HG03135 (cell line): ENCODE results near the gene LY6G6F.

Experiments
- ATAC-seq: cut with Tn5 transposase; IDR thresholded peaks from one replicate; pipeline ENCODE4 v1.9.1; 2021; ENCODE audit warnings: mild to moderate bottlenecking, moderate library complexity; ENCODE audit not compliant: unreplicated experiment

Gene LY6G6F

GRCh38 chr6:31723245-31723979, 16.7 kb downstream of the LY6G6F start, which contains the start of gene MPIG6B:
Gene MPIG6B (plus strand): TSS chr6:31723373. CDS start chr6:31723384, 11 bp downstream.
- no peak for ATAC-seq

GRCh38 chr6:31723980-31724691, 17.5 kb downstream of the LY6G6F start:
- ATAC-seq: no peak

- ATAC-seq: no peak
Measured at GRCh38 chr6:31725502-31726350, 19.1 kb downstream of the LY6G6F start.

GRCh38 chr6:31727034-31727716, 20.5 kb downstream of the LY6G6F start:
- peak; percentile 55 for ATAC-seq

GRCh38 chr6:31727717-31728671, 21.3 kb downstream of the LY6G6F start:
- ATAC-seq: no peak

- ATAC-seq: no peak
Measured at GRCh38 chr6:31728767-31729514, 22.3 kb downstream of the LY6G6F start, which contains the start of gene DDAH2. Gene DDAH2 (minus strand): TSS chr6:31729299. CDS start chr6:31729161, 138 bp downstream.

GRCh38 chr6:31729515-31729978, 22.9 kb downstream of the LY6G6F start:
- no peak for ATAC-seq

GRCh38 chr6:31729979-31730630, 23.4 kb downstream of the LY6G6F start:
- ATAC-seq: no peak

- ATAC-seq: no peak
Measured at GRCh38 chr6:31730631-31731086, 24.0 kb downstream of the LY6G6F start.

GRCh38 chr6:31732029-31732428, 25.4 kb downstream of the LY6G6F start:
- no peak for ATAC-seq

GRCh38 chr6:31733734-31734133, 27.1 kb downstream of the LY6G6F start:
- ATAC-seq: no peak

- ATAC-seq: no peak
Measured at GRCh38 chr6:31734247-31734820, 27.7 kb downstream of the LY6G6F start.

GRCh38 chr6:31734821-31735406, 28.2 kb downstream of the LY6G6F start:
- no peak for ATAC-seq

GRCh38 chr6:31736021-31736767, 29.5 kb downstream of the LY6G6F start, which contains the start of gene CLIC1:
Gene CLIC1 (minus strand): TSS chr6:31736530. CDS start chr6:31736300, 230 bp downstream.
- ATAC-seq: no peak

GRCh38 chr6:31736768-31737314, 30.2 kb downstream of the LY6G6F start:
- ATAC-seq: no peak

- ATAC-seq: no peak
Measured at GRCh38 chr6:31737315-31737990, 30.8 kb downstream of the LY6G6F start.
